ENCODE data around the gene PPM1F. TPM values are rescaled to one million over a fixed set of nuclear protein-coding genes. Genes with fewer than 3 reads are reported as not detected.

Gene PPM1F
- total RNA-seq, 1 donor from 2014 or later, result 49.8 TPM

GRCh38 chr22:21919526-21920307 is 32.9 kb downstream of the PPM1F start:
- Mint-ChIP-seq H3K4me3 (no peak overlapping the region), H3K27ac (ENCODE audit: unreplicated experiment) (no peak overlapping the region), H3K4me1 (peaks cover 9% of the 10 kb centered on the region), H3K9me3 (no peaks in the 10 kb centered on the region), H3K27me3 (ENCODE audit: low read depth) (no peaks in the 10 kb centered on the region), H3K36me3 (ENCODE audit: low read depth) (no peaks in the 10 kb centered on the region)
- TF ChIP-seq, protein P1, sequence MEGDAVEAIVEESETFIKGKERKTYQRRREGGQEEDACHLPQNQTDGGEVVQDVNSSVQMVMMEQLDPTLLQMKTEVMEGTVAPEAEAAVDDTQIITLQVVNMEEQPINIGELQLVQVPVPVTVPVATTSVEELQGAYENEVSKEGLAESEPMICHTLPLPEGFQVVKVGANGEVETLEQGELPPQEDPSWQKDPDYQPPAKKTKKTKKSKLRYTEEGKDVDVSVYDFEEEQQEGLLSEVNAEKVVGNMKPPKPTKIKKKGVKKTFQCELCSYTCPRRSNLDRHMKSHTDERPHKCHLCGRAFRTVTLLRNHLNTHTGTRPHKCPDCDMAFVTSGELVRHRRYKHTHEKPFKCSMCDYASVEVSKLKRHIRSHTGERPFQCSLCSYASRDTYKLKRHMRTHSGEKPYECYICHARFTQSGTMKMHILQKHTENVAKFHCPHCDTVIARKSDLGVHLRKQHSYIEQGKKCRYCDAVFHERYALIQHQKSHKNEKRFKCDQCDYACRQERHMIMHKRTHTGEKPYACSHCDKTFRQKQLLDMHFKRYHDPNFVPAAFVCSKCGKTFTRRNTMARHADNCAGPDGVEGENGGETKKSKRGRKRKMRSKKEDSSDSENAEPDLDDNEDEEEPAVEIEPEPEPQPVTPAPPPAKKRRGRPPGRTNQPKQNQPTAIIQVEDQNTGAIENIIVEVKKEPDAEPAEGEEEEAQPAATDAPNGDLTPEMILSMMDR (conservative IDR thresholded peaks at IDR 0.05), result no peak
- no peak for DNase-seq (ENCODE audit: low read depth, low spot score)

DNA sequence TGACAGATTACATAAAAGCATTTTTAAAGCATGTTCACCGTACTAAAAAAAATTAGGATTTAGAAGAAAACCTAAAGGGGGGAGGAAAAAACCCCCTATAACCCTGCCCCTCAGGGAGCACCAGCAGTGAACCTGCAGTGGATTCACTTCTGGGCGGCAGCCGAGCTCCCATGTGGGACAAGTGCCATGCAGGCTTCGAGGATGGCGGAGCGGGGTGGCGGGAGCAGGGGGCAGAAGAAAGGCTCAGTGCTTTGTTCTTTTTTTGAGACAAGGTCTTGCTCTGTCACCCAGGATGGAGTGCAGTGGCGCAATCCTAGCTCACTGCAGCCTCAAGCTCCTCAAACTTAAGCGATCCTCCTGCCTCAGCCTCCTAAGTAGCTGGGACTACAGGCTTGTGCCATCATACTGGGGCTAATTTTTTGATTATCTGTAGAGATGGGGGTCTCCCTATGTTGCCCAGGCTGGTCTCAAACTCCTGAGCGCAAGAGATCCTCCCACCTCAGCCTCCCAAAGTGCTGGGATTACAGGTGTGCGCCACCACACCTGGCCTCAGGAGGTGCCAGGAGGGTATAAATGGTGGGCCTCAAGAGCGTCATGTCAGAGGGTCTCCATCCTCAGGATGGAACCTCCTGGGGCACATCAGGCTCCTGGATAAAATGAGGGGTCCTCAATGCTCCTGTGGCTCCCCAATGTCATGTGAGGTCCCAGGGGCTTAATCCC is 34.0 kb downstream of the PPM1F start:
- Mint-ChIP-seq H3K4me3 (no peak overlapping the region), H3K4me1 (peaks cover 9% of the 10 kb centered on the region), H3K36me3 (ENCODE audit: low read depth) (no peaks in the 10 kb centered on the region), H3K27me3 (ENCODE audit: low read depth) (no peaks in the 10 kb centered on the region), H3K9me3 (no peaks in the 10 kb centered on the region), H3K27ac (ENCODE audit: unreplicated experiment) (no peak overlapping the region)
- TF ChIP-seq, protein P1 (conservative IDR thresholded peaks at IDR 0.05), result no peak
- no peak for DNase-seq (ENCODE audit: low read depth, low spot score)

- no peak for DNase-seq (ENCODE audit: low read depth, low spot score)
- H3K27ac Mint-ChIP-seq (ENCODE audit: unreplicated experiment), result no peak overlapping the region
- H3K9me3 Mint-ChIP-seq, result no peaks in the 10 kb centered on the region
- H3K4me1 Mint-ChIP-seq, result peaks cover 9% of the 10 kb centered on the region
- no peaks in the 10 kb centered on the region for H3K27me3 Mint-ChIP-seq (ENCODE audit: low read depth)
- no peaks in the 10 kb centered on the region for H3K36me3 Mint-ChIP-seq (ENCODE audit: low read depth)
- TF ChIP-seq, protein P1 (conservative IDR thresholded peaks at IDR 0.05), result no peak
- H3K4me3 Mint-ChIP-seq, result no peak overlapping the region
Measured at GRCh38 chr22:21917959-21918261, 34.7 kb downstream of the PPM1F start.

- Mint-ChIP-seq H3K27me3 (ENCODE audit: low read depth) (no peaks in the 10 kb centered on the region), H3K4me1 (peaks cover 9% of the 10 kb centered on the region), H3K9me3 (no peaks in the 10 kb centered on the region), H3K36me3 (ENCODE audit: low read depth) (no peaks in the 10 kb centered on the region), H3K27ac (ENCODE audit: unreplicated experiment) (no peak overlapping the region), H3K4me3 (no peak overlapping the region)
- TF ChIP-seq, protein P1 (conservative IDR thresholded peaks at IDR 0.05), result no peak
- no peak for DNase-seq (ENCODE audit: low read depth, low spot score)
Measured at GRCh38 chr22:21917181-21917958, 35.3 kb downstream of the PPM1F start.

- no peaks in the 10 kb centered on the region for H3K9me3 Mint-ChIP-seq
- no peak for DNase-seq (ENCODE audit: low read depth, low spot score)
- no peak overlapping the region for H3K27ac Mint-ChIP-seq (ENCODE audit: unreplicated experiment)
- TF ChIP-seq, protein P1 (conservative IDR thresholded peaks at IDR 0.05), result no peak
- H3K27me3 Mint-ChIP-seq (ENCODE audit: low read depth), result no peaks in the 10 kb centered on the region
- H3K4me3 Mint-ChIP-seq, result no peak overlapping the region
- H3K4me1 Mint-ChIP-seq, result peaks cover 9% of the 10 kb centered on the region
- no peaks in the 10 kb centered on the region for H3K36me3 Mint-ChIP-seq (ENCODE audit: low read depth)
Measured at GRCh38 chr22:21916309-21916918, 36.2 kb downstream of the PPM1F start.
